Activated CD4-positive, alpha-beta T cell treated with anti-CD3 and anti-CD28 coated beads, Interleukin-2, amount 50 U/mL, for 16 hours (primary cell): ENCODE measurements around the gene KCNMB1.

ENCODE experiments used
- DNase-seq: peaks from one replicate; pipeline ENCODE4 v3.0.0-alpha.2; 2020

The KCNMB1 gene

GRCh38 chr5:170372971-170373370, 16.2 kb downstream of the KCNMB1 start:
- DNase-seq = no peak

- DNase-seq = no peak
Observed at GRCh38 chr5:170368586-170368985, 20.6 kb downstream of the KCNMB1 start.

GRCh38 chr5:170366276-170366675, 22.9 kb downstream of the KCNMB1 start:
- DNase-seq = no peak

GRCh38 chr5:170365831-170366230, 23.3 kb downstream of the KCNMB1 start:
- DNase-seq = no peak

GRCh38 chr5:170365011-170365410, 24.2 kb downstream of the KCNMB1 start:
- no peak for DNase-seq

- no peak for DNase-seq
Observed at GRCh38 chr5:170363671-170364070, 25.5 kb downstream of the KCNMB1 start.

GRCh38 chr5:170362656-170363055, 26.5 kb downstream of the KCNMB1 start:
- no peak for DNase-seq

GRCh38 chr5:170362102-170362501, 27.1 kb downstream of the KCNMB1 start:
- no peak for DNase-seq

- DNase-seq = no peak
Observed at GRCh38 chr5:170361616-170362015, 27.6 kb downstream of the KCNMB1 start.

GRCh38 chr5:170361116-170361515, 28.1 kb downstream of the KCNMB1 start:
- no peak for DNase-seq

- no peak for DNase-seq
Observed at GRCh38 chr5:170360709-170361108, 28.5 kb downstream of the KCNMB1 start.

GRCh38 chr5:170357955-170358444, 31.2 kb downstream of the KCNMB1 start:
- no peak for DNase-seq

- DNase-seq = no peak
Observed at GRCh38 chr5:170355601-170356098, 33.5 kb downstream of the KCNMB1 start.

GRCh38 chr5:170353961-170354360, 35.2 kb downstream of the KCNMB1 start:
- DNase-seq = no peak

- DNase-seq = no peak
Observed at GRCh38 chr5:170353011-170353761, 36.0 kb downstream of the KCNMB1 start.

GRCh38 chr5:170348137-170348633, 41.0 kb downstream of the KCNMB1 start:
- no peak for DNase-seq

GRCh38 chr5:170347022-170347567, 42.1 kb downstream of the KCNMB1 start:
- no peak for DNase-seq

GRCh38 chr5:170345971-170346370, 43.2 kb downstream of the KCNMB1 start:
- no peak for DNase-seq

GRCh38 chr5:170343177-170343576, 46.0 kb downstream of the KCNMB1 start:
- no peak for DNase-seq

- no peak for DNase-seq
Observed at GRCh38 chr5:170342153-170342725, 46.9 kb downstream of the KCNMB1 start.

GRCh38 chr5:170341545-170341944, 47.6 kb downstream of the KCNMB1 start:
- DNase-seq = no peak

GRCh38 chr5:170339780-170340167, 49.4 kb downstream of the KCNMB1 start:
- no peak for DNase-seq

GRCh38 chr5:170338933-170339779, 50.0 kb downstream of the KCNMB1 start:
- peak; percentile 75 for DNase-seq
